ENCODE data around the gene APOB. TPM values are rescaled to one million over a fixed set of nuclear protein-coding genes. Genes with fewer than 3 reads are reported as not detected.

APOB gene
- total and polyA plus RNA-seq, 2 of the 8 experiments (the other 6 are each of a cell fraction or from before 2014, with no cell fraction given): 0.15 to 0.61 TPM

- H2BK12ac ChIP-seq (ENCODE audit: low read depth, low read length): no peak overlapping the region
- CTCF ChIA-PET (ENCODE audit: partially characterized antibody): interaction anchor here (0.6 to 2.8 kb wide), 7 partner anchors 11 to 349 kb away, joined by 3 to 9 read pairs (median 3); no protein-coding TSS in a partner anchor
- no peak overlapping the region for H2BK20ac ChIP-seq (ENCODE audit: low read length)
- no peak overlapping the region for H3K4ac ChIP-seq (replicated peaks; ENCODE audit: insufficient read length, low read depth, low read length)
- no peak overlapping the region for H3K18ac ChIP-seq (ENCODE audit: extremely low read depth, low read length)
- no peak overlapping the region for H4K8ac ChIP-seq (ENCODE audit: extremely low read depth, insufficient read depth, low read length)
- no peaks in the 10 kb centered on the region for H3K79me2 ChIP-seq (ENCODE audit: control insufficient read depth in 1 of 2, insufficient read depth in 2 of 2, low read length in 2 of 2)
- H4K20me1 ChIP-seq (replicated peaks in 1 of 2; ENCODE audit: control insufficient read depth in 1 of 2, insufficient read depth in 2 of 2, low read length in 2 of 2): no peaks in the 10 kb centered on the region
- WGBS, 2 experiments (ENCODE audit: extremely low coverage in 1 of 2, insufficient coverage in 1 of 2, insufficient read length in 1 of 2, insufficient replicate concordance in 2 of 2, low coverage in 1 of 2, low lambda C conversion rate in 2 of 2, missing lambda C conversion rate in 1 of 2): 91% methylated on average over 10 of the region's 10 CpGs; no CpG with 5 or more reads in 1 of the 2 experiments
- H3K27me3 ChIP-seq (replicated peaks in 1 of 4; ENCODE audit: control insufficient read depth in 3 of 4, extremely low read depth in 1 of 4, insufficient read depth in 3 of 4, low read length in 3 of 4): no peaks in the 10 kb centered on the region; a peak in 1 of 7 replicates
- no peak overlapping the region for H3K4me2 ChIP-seq (ENCODE audit: insufficient read depth in 1 of 2, low read depth in 2 of 2, low read length in 2 of 2)
- H3K23ac ChIP-seq (ENCODE audit: insufficient read length): no peak overlapping the region
- FAIRE-seq (no peak), DNase-seq (ENCODE audit: low read depth in 1 of 2, low spot score in 2 of 2) (no peak)
- no peak overlapping the region for H2BK5ac ChIP-seq (ENCODE audit: low read depth, low read length)
- no peak overlapping the region for H3K9ac ChIP-seq (replicated peaks in 1 of 4; ENCODE audit: extremely low read depth in 1 of 4, low read depth in 3 of 4, low read length in 3 of 4)
- H3K9me3 ChIP-seq (ENCODE audit: insufficient read depth in 2 of 2, low read depth in 1 of 2, low read length in 1 of 2): no peaks in the 10 kb centered on the region; a peak in 1 of 4 replicates
- no peaks in the 10 kb centered on the region for H3K4me1 ChIP-seq (replicated peaks in 1 of 4; ENCODE audit: control insufficient read depth in 3 of 4, insufficient read depth in 4 of 4, low read length in 3 of 4)
- POLR2A ChIA-PET (ENCODE audit: partially characterized antibody): no interaction called here
- no peak overlapping the region for H4K5ac ChIP-seq (ENCODE audit: insufficient read length, low read depth, low read length)
- no peak overlapping the region for H2AK5ac ChIP-seq (ENCODE audit: low read depth, low read length)
- no peaks in the 10 kb centered on the region for H3K23me2 ChIP-seq (ENCODE audit: low read depth, low read length)
- no peaks in the 10 kb centered on the region for H3K36me3 ChIP-seq (ENCODE audit: control insufficient read depth in 2 of 4, insufficient read depth in 4 of 4, low read length in 3 of 4)
- H4K91ac ChIP-seq (replicated peaks; ENCODE audit: insufficient read length, low read length): no peak overlapping the region
- no peak overlapping the region for H2BK15ac ChIP-seq (ENCODE audit: low read length)
- no peaks in the 10 kb centered on the region for H3K79me1 ChIP-seq (ENCODE audit: low read depth, low read length)
- no peak overlapping the region for H2BK120ac ChIP-seq (replicated peaks; ENCODE audit: low read depth, low read length)
- no peak overlapping the region for H3K14ac ChIP-seq (ENCODE audit: insufficient read length)
- no peak overlapping the region for H2AFZ ChIP-seq (ENCODE audit: low read length)
- no peak overlapping the region for H3K27ac ChIP-seq (ENCODE audit: low read depth, low read length)
- TF ChIP-seq FOSL1 (IDR thresholded peaks at IDR 0.05; ENCODE audit: insufficient read depth, low read depth, low read length): no peak
- no peak for TF ChIP-seq HDAC2 (IDR thresholded peaks at IDR 0.05; ENCODE audit: borderline replicate concordance in 1 of 2, low read depth in 2 of 2, low read length in 2 of 2)
- no peak overlapping the region for H3K4me3 ChIP-seq (ENCODE audit: extremely low read depth in 1 of 4, insufficient read depth in 2 of 4, low read depth in 3 of 4, low read length in 4 of 4)
- H3K56ac ChIP-seq (replicated peaks; ENCODE audit: insufficient read length, low read depth, low read length): no peak overlapping the region
These were observed 32.9 kb downstream of the APOB start for GRCh38 chr2:21010813-21011439.

All from H1 (cell line).